ENCODE measurements around the gene PCSK1.

PCSK1 gene

DNA sequence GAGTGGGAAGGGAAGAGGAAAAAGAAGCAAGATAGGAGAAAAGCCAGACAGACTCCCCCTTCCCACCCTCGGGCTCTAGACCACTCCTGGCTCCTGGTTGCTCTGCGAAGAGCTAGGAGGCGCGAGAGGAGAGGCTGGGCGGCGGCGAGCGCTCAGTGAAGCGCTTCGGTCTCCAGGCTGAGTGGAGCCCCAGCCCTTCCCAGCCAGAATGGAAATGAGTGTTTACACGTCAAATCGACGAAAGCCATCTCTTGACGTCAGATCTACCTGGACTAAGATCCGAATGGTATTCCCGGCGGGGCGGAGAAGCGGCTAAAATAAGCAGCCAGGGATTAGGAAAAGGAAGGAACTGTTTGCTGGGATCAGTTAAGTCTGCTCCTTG lies at the start of gene PCSK1:
TSS of gene PCSK1 (minus strand) at position 183 of the 382 bp plus-strand sequence. CDS start 206 bp downstream, outside the sequence.
- H3K36me3 Mint-ChIP-seq (ENCODE audit: low read depth): no peaks in the 10 kb centered on the region
- peak within 1 kb of the TSS; percentile 18 to 75 (median 62) for H3K4me3 Mint-ChIP-seq
- peaks cover 14% of the 10 kb centered on the region for H3K4me1 Mint-ChIP-seq
- H3K27me3 Mint-ChIP-seq (ENCODE audit: low read depth): peaks cover 59% of the 10 kb centered on the region
- H3K9me3 Mint-ChIP-seq: no peaks in the 10 kb centered on the region
- H3K27ac Mint-ChIP-seq: no peak within 1 kb of the TSS
- TF ChIP-seq, protein P1, sequence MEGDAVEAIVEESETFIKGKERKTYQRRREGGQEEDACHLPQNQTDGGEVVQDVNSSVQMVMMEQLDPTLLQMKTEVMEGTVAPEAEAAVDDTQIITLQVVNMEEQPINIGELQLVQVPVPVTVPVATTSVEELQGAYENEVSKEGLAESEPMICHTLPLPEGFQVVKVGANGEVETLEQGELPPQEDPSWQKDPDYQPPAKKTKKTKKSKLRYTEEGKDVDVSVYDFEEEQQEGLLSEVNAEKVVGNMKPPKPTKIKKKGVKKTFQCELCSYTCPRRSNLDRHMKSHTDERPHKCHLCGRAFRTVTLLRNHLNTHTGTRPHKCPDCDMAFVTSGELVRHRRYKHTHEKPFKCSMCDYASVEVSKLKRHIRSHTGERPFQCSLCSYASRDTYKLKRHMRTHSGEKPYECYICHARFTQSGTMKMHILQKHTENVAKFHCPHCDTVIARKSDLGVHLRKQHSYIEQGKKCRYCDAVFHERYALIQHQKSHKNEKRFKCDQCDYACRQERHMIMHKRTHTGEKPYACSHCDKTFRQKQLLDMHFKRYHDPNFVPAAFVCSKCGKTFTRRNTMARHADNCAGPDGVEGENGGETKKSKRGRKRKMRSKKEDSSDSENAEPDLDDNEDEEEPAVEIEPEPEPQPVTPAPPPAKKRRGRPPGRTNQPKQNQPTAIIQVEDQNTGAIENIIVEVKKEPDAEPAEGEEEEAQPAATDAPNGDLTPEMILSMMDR (IDR thresholded peaks at IDR 0.05; ENCODE audit: unreplicated experiment in 3 of 3): no peak

DNA sequence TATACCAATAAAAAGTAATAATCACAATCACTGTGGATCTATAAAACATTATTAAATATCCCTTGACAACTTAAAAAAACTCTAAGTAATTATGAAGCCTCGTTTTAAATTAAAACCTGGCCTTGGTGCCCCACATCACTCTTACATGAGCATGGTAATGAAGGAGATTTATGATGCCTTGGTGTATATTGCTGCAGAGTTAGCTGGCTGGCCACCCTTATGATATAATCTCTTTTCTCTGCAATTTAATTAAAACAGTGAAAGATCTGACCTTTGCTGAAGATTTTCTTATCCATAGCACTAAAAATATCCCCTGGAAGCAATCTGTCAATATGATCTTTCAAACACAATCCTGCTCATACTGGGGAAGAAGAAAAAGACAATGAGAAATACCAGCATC lies 48.8 kb upstream of the PCSK1 start:
- no peaks in the 10 kb centered on the region for H3K36me3 Mint-ChIP-seq (ENCODE audit: low read depth)
- H3K27ac Mint-ChIP-seq: no peak overlapping the region
- no peaks in the 10 kb centered on the region for H3K4me1 Mint-ChIP-seq
- H3K9me3 Mint-ChIP-seq: no peaks in the 10 kb centered on the region
- TF ChIP-seq, protein P1 (IDR thresholded peaks at IDR 0.05; ENCODE audit: unreplicated experiment in 3 of 3): no peak
- no peaks in the 10 kb centered on the region for H3K27me3 Mint-ChIP-seq (ENCODE audit: low read depth)
- H3K4me3 Mint-ChIP-seq: no peak overlapping the region

DNA sequence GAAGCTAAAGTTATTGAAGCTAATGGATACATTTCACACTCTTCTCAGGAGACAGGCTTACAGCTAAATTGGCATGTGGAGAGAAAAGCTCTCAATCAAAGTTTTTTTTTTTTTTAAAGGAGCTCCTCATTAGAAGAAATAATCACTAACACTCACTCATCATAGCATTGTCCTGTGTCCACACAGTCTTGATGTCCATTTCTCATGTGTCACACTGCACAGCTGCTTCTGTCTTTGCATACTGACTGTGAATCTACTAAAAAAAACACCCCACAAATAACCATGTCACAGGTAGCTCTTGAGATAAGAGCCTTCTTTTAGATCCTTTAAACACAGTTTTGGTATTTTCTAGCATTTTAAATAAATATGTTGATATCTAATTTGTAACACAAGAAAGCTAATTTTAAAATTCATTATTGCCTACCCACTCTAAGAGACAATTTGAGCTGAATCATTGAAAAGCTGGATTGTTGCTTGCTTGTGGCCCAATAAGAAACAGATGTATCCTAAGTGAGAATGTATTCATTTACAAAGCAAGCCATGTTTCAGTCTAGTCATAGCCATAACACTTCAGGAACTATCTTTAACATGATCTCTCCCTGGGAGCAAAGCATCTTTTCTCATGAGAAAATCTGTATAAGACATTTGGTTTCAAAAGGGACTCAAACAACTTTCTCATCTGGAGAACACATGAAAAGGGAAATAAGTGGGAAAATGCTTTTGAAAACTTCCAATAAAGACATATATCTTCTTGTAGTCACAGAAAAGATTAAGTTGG lies 48.1 kb upstream of the PCSK1 start:
- no peak overlapping the region for H3K27ac Mint-ChIP-seq

DNA sequence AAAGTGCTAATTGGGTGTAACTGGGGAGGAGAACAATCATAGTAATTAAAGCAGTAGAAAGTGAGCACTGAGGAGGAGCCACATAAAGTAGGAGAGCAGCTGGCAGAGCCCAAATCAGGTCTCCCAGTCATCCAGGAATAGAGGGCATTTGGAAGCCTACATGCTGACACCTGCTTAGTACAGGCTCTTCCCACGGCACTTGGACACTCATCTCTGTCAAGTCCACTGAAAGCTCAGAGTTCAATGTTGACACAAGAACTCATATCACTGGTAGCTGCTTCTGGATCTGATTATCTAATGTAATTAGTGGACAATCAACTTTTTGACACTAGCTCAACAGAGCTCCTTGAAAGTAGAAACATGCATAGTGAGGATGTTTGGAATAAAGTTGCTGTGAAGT lies 45.9 kb upstream of the PCSK1 start:
- H3K36me3 Mint-ChIP-seq (ENCODE audit: low read depth): no peaks in the 10 kb centered on the region
- H3K9me3 Mint-ChIP-seq: no peaks in the 10 kb centered on the region
- no peaks in the 10 kb centered on the region for H3K27me3 Mint-ChIP-seq (ENCODE audit: low read depth)
- H3K4me3 Mint-ChIP-seq: no peak overlapping the region
- no peaks in the 10 kb centered on the region for H3K4me1 Mint-ChIP-seq
- TF ChIP-seq, protein P1 (IDR thresholded peaks at IDR 0.05; ENCODE audit: unreplicated experiment in 3 of 3): no peak
- H3K27ac Mint-ChIP-seq: no peak overlapping the region

More for the DNA sequence above, 48.1 kb upstream of the PCSK1 start:
- Mint-ChIP-seq H3K27me3 (ENCODE audit: low read depth) (no peaks in the 10 kb centered on the region), H3K9me3 (no peaks in the 10 kb centered on the region), H3K4me3 (no peak overlapping the region), H3K4me1 (no peaks in the 10 kb centered on the region), H3K36me3 (ENCODE audit: low read depth) (no peaks in the 10 kb centered on the region)
- TF ChIP-seq, protein P1 (IDR thresholded peaks at IDR 0.05; ENCODE audit: unreplicated experiment in 3 of 3): no peak

DNA sequence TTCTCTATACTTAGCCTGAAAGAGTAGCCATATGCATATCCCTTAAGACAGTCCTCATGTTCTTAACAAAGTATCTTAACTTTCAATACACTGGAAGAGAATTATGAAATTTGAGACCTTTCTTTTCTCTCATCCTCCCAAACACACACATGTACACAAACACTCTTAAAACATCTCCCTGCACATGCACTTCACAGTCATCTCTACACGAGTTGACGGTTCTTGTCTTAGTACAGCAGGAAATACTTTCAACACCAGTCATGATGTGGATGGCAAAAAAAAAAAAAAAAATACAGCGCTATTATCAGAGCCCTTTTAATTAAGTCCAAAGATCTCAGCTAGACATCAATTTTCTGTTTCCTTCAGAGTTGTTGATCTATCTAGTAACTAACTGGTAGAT lies 43.6 kb upstream of the PCSK1 start:
- H3K9me3 Mint-ChIP-seq: no peaks in the 10 kb centered on the region

More for the DNA sequence above, 43.6 kb upstream of the PCSK1 start:
- no peak overlapping the region for H3K4me3 Mint-ChIP-seq
- H3K36me3 Mint-ChIP-seq (ENCODE audit: low read depth): no peaks in the 10 kb centered on the region
- no peak overlapping the region for H3K27ac Mint-ChIP-seq
- no peaks in the 10 kb centered on the region for H3K27me3 Mint-ChIP-seq (ENCODE audit: low read depth)
- H3K4me1 Mint-ChIP-seq: no peaks in the 10 kb centered on the region
- TF ChIP-seq, protein P1 (IDR thresholded peaks at IDR 0.05; ENCODE audit: unreplicated experiment in 3 of 3): no peak
